H1 (cell line): Measurements from ENCODE around the gene EML4. TPM values are rescaled to one million over a fixed set of nuclear protein-coding genes. Genes with fewer than 3 reads are reported as not detected.

Experiments used
- CTCF ChIA-PET: fragments of 300-600 bp; sonication (Branson Sonifier 250); formaldehyde crosslinking; loops from one replicate; lab custom pipeline; 2021; ENCODE audit not compliant: partially characterized antibody; lab: Charles Lee
- POLR2A ChIA-PET: fragments of 300-600 bp; sonication (Branson Sonifier 250); formaldehyde crosslinking; loops from one replicate; lab custom pipeline; 2021; ENCODE audit warnings: inconsistent platforms; ENCODE audit not compliant: partially characterized antibody; lab: Charles Lee
- DNase-seq, 2 experiments: peaks; one replicate each; pipeline versions ENCODE4 v3.0.0 to v3.0.0-alpha.2; 2010 to 2022; ENCODE audit warnings: low spot score in 2 of 2, low read depth in 1 of 2, mixed read lengths in 1 of 2
- FAIRE-seq: peaks from 2 replicates; lab custom pipeline; 2011; peaks lifted over from hg19 to GRCh38; lab: Jason Lieb, UNC
- H2AFZ ChIP-seq: 2 replicates; pipeline ENCODE4 v1.8.1; 2012; ENCODE audit warnings: low read length, inconsistent platforms
- H2AK5ac ChIP-seq: 2 replicates; pipeline ENCODE4 v1.6.1; 2013; ENCODE audit warnings: low read depth, low read length
- H2BK120ac ChIP-seq: replicated peaks from 2 replicates; pipeline ENCODE3; 2013; ENCODE audit warnings: low read depth, low read length, inconsistent platforms
- H2BK12ac ChIP-seq: 2 replicates; pipeline ENCODE4 v1.6.1; 2013; ENCODE audit warnings: low read depth, low read length
- H2BK15ac ChIP-seq: 2 replicates; pipeline ENCODE4 v1.6.1; 2013; ENCODE audit warnings: low read length
- H2BK20ac ChIP-seq: 2 replicates; pipeline ENCODE4 v1.6.1; 2013; ENCODE audit warnings: low read length
- H2BK5ac ChIP-seq: 2 replicates; pipeline ENCODE4 v1.6.1; 2013; ENCODE audit warnings: low read depth, low read length
- H3K14ac ChIP-seq: 2 replicates; pipeline ENCODE4 v1.6.1; 2013; ENCODE audit warnings: inconsistent platforms; ENCODE audit not compliant: insufficient read length
- H3K18ac ChIP-seq: 2 replicates; pipeline ENCODE4 v1.6.1; 2013; ENCODE audit warnings: low read length; ENCODE audit errors: extremely low read depth
- H3K23ac ChIP-seq: 2 replicates; pipeline ENCODE4 v1.6.1; 2013; ENCODE audit warnings: inconsistent platforms; ENCODE audit not compliant: insufficient read length
- H3K23me2 ChIP-seq: 2 replicates; pipeline ENCODE4 v1.6.1; 2013; ENCODE audit warnings: low read depth, low read length
- H3K27ac ChIP-seq: 2 replicates; pipeline ENCODE4 v1.6.1; 2011; ENCODE audit warnings: low read depth, low read length, inconsistent platforms
- H3K27me3 ChIP-seq, 4 experiments: replicated peaks in 1 of 4; 1 replicate in 1 of 4; 2 replicates in 3 of 4; pipeline versions ENCODE4 v1.6.1 to v1.8.1; 2011 to 2013; ENCODE audit warnings: low read length in 3 of 4, mild to moderate bottlenecking in 3 of 4, inconsistent platforms in 2 of 4, mixed read lengths in 2 of 4, moderate library complexity in 1 of 4; ENCODE audit not compliant: control insufficient read depth in 3 of 4, insufficient read depth in 3 of 4; ENCODE audit errors: extremely low read depth in 1 of 4
- H3K36me3 ChIP-seq, 4 experiments: 2 replicates each; pipeline versions ENCODE4 v1.6.1 to v1.8.1; 2011 to 2013; ENCODE audit warnings: mild to moderate bottlenecking in 4 of 4, low read length in 3 of 4, moderate library complexity in 2 of 4, control low read depth in 1 of 4, inconsistent platforms in 1 of 4; ENCODE audit not compliant: insufficient read depth in 4 of 4, control insufficient read depth in 2 of 4
- H3K4ac ChIP-seq: replicated peaks from 2 replicates; pipeline ENCODE3; 2013; ENCODE audit warnings: low read length, low read depth, mixed read lengths, inconsistent platforms; ENCODE audit not compliant: insufficient read length
- H3K4me1 ChIP-seq, 4 experiments: replicated peaks in 1 of 4; 1 replicate in 1 of 4; 2 replicates in 3 of 4; pipeline versions ENCODE4 v1.6.1 to v1.8.1; 2011 to 2013; ENCODE audit warnings: low read length in 3 of 4, inconsistent platforms in 2 of 4, mixed read lengths in 1 of 4; ENCODE audit not compliant: insufficient read depth in 4 of 4, control insufficient read depth in 3 of 4
- H3K4me2 ChIP-seq, 2 experiments: 2 replicates each; pipeline versions ENCODE4 v1.6.1 to v1.8.1; 2011 to 2013; ENCODE audit warnings: low read depth in 2 of 2, low read length in 2 of 2, control low read depth in 1 of 2, inconsistent platforms in 1 of 2, mild to moderate bottlenecking in 1 of 2; ENCODE audit not compliant: insufficient read depth in 1 of 2
- H3K4me3 ChIP-seq, 4 experiments: fragments of 200-600, 300-600 bp in 1 of 4; sonication (generic), shearing (Covaris generic), sonication (Bioruptor Twin) in 1 of 4; 2 replicates each; pipeline versions ENCODE4 v1.5.1 to v1.8.1; 2011 to 2016; ENCODE audit warnings: low read length in 4 of 4, low read depth in 3 of 4, control low read depth in 2 of 4, inconsistent platforms in 2 of 4, mild to moderate bottlenecking in 2 of 4, mixed read lengths in 1 of 4, moderate library complexity in 1 of 4; ENCODE audit not compliant: insufficient read depth in 2 of 4; ENCODE audit errors: extremely low read depth in 1 of 4
- H3K56ac ChIP-seq: replicated peaks from 2 replicates; pipeline ENCODE3; 2013; ENCODE audit warnings: low read depth, mild to moderate bottlenecking, mixed read lengths, low read length, inconsistent platforms; ENCODE audit not compliant: insufficient read length
- H3K79me1 ChIP-seq: 2 replicates; pipeline ENCODE4 v1.6.1; 2013; ENCODE audit warnings: low read depth, low read length, control low read depth
- H3K79me2 ChIP-seq, 2 experiments: 2 replicates each; pipeline versions ENCODE4 v1.6.1 to v1.8.1; 2012 to 2013; ENCODE audit warnings: low read length in 2 of 2, mild to moderate bottlenecking in 2 of 2, inconsistent platforms in 1 of 2; ENCODE audit not compliant: insufficient read depth in 2 of 2, control insufficient read depth in 1 of 2
- H3K9ac ChIP-seq, 4 experiments: replicated peaks in 1 of 4; 1 replicate in 1 of 4; 2 replicates in 3 of 4; pipeline versions ENCODE4 v1.6.1 to v1.8.1; 2011 to 2013; ENCODE audit warnings: low read depth in 3 of 4, low read length in 3 of 4, control low read depth in 2 of 4, mild to moderate bottlenecking in 2 of 4, moderate library complexity in 2 of 4, inconsistent platforms in 1 of 4; ENCODE audit errors: extremely low read depth in 1 of 4
- H3K9me3 ChIP-seq, 2 experiments: 2 replicates each; pipeline versions ENCODE4 v1.6.1 to v1.8.1; 2012 to 2013; ENCODE audit warnings: mild to moderate bottlenecking in 2 of 2, moderate library complexity in 2 of 2, control low read depth in 1 of 2, inconsistent platforms in 1 of 2, low read depth in 1 of 2, low read length in 1 of 2, mixed read lengths in 1 of 2; ENCODE audit not compliant: insufficient read depth in 2 of 2
- H4K20me1 ChIP-seq, 2 experiments: replicated peaks in 1 of 2; 2 replicates each; pipeline versions ENCODE3 to v1.8.1; 2011 to 2013; ENCODE audit warnings: inconsistent platforms in 2 of 2, low read length in 2 of 2, mild to moderate bottlenecking in 1 of 2; ENCODE audit not compliant: insufficient read depth in 2 of 2, control insufficient read depth in 1 of 2
- H4K5ac ChIP-seq: 2 replicates; pipeline ENCODE4 v1.6.1; 2013; ENCODE audit warnings: low read length, low read depth, mixed read lengths, inconsistent platforms; ENCODE audit not compliant: insufficient read length
- H4K8ac ChIP-seq: 2 replicates; pipeline ENCODE4 v1.8.0; 2013; ENCODE audit warnings: mild to moderate bottlenecking, moderate library complexity, low read length, inconsistent platforms; ENCODE audit not compliant: insufficient read depth; ENCODE audit errors: extremely low read depth
- H4K91ac ChIP-seq: replicated peaks from 2 replicates; pipeline ENCODE3; 2013; ENCODE audit warnings: low read length, mixed read lengths, inconsistent platforms; ENCODE audit not compliant: insufficient read length
- BACH1 ChIP-seq: IDR thresholded peaks from 2 replicates; pipeline ENCODE4 v1.6.1; 2012; ENCODE audit warnings: low read length, improper control_type of control experiment
- CBX5 ChIP-seq: fragments of 300-800, 300-1000 bp; sonication (generic); IDR thresholded peaks from 2 replicates; pipeline ENCODE4 v1.7.1; 2016; ENCODE audit warnings: antibody characterized with exemption, low read length, low read depth
- CHD2 ChIP-seq: IDR thresholded peaks from 2 replicates; pipeline ENCODE4 v1.6.1; 2012; ENCODE audit warnings: low read length, improper control_type of control experiment
- CTCF ChIP-seq, 3 experiments: IDR thresholded peaks; 1 replicate in 2 of 3; 2 replicates in 1 of 3; pipeline versions ENCODE4 v1.5.1 to v1.6.1; 2011; ENCODE audit warnings: low read length in 3 of 3, mild to moderate bottlenecking in 3 of 3, inconsistent platforms in 2 of 3, low read depth in 1 of 3, moderate library complexity in 1 of 3; ENCODE audit not compliant: insufficient read depth in 1 of 3; ENCODE audit errors: control extremely low read depth in 1 of 3
- EP300 ChIP-seq, 2 experiments: IDR thresholded peaks; 1 replicate in 1 of 2; 2 replicates in 1 of 2; pipeline ENCODE4 v1.6.1; 2011 to 2012; ENCODE audit warnings: low read depth in 2 of 2, low read length in 2 of 2, mild to moderate bottlenecking in 2 of 2, borderline replicate concordance in 1 of 2, inconsistent platforms in 1 of 2, moderate library complexity in 1 of 2
- GTF2F1 ChIP-seq: IDR thresholded peaks from 2 replicates; pipeline ENCODE4 v1.6.1; 2012; ENCODE audit warnings: low read depth, low read length, improper control_type of control experiment, borderline replicate concordance
- NANOG ChIP-seq: IDR thresholded peaks from 2 replicates; pipeline ENCODE4 v1.6.1; 2011; ENCODE audit warnings: low read length, low read depth, mild to moderate bottlenecking, inconsistent platforms; ENCODE audit not compliant: insufficient read depth, poor library complexity, severe bottlenecking
- POLR2AphosphoS5 ChIP-seq: IDR thresholded peaks from 2 replicates; pipeline ENCODE4 v1.6.1; 2011; ENCODE audit warnings: low read depth, low read length
- SAP30 ChIP-seq: fragments of 300-600 bp; sonication (generic); IDR thresholded peaks from 2 replicates; pipeline ENCODE4 v1.7.1; 2012; ENCODE audit warnings: low read length, moderate library complexity, mild to moderate bottlenecking, inconsistent platforms; ENCODE audit not compliant: insufficient read depth, insufficient replicate concordance
- SP4 ChIP-seq: IDR thresholded peaks from 2 replicates; pipeline ENCODE4 v1.6.1; 2012; ENCODE audit warnings: low read length, inconsistent platforms
- TEAD4 ChIP-seq: IDR thresholded peaks from 2 replicates; pipeline ENCODE4 v1.6.1; 2012; ENCODE audit warnings: low read depth, low read length, inconsistent platforms, mixed read lengths
- YY1 ChIP-seq: IDR thresholded peaks from 2 replicates; pipeline ENCODE4 v1.6.1; 2011; ENCODE audit warnings: low read depth, mild to moderate bottlenecking, low read length
- WGBS, 2 experiments: shearing (Covaris generic) in 1 of 2; methylation state at CpG; one replicate each; pipeline versions ENCODE4 v1.1.6 to v1.1.7; 2013 to 2015; ENCODE audit warnings: low lambda C conversion rate in 2 of 2, mixed read lengths in 2 of 2, inconsistent platforms in 1 of 2, low coverage in 1 of 2, missing lambda C conversion rate in 1 of 2; ENCODE audit not compliant: insufficient replicate concordance in 2 of 2, insufficient coverage in 1 of 2, insufficient read length in 1 of 2; ENCODE audit errors: extremely low coverage in 1 of 2, missing lambda C conversion rate in 1 of 2; 5-methylcytosine and 5-hydroxymethylcytosine counted together
- polyA plus RNA-seq, 7 experiments: library from polyadenylated mRNA; depleted of rRNA in 3 of 7; stranded (reverse) in 5 of 7; unstranded in 2 of 7; fragments of >200 nt in 5 of 7; fragments of 200-250 nt in 2 of 7; gene quantifications; 1 replicate in 5 of 7; 2 replicates in 1 of 7; 4 replicates in 1 of 7; pipeline versions ENCODE4 v1.2.1 to v1.2.3, GENCODE V29; 2011 to 2013; ENCODE audit warnings: missing spikeins in 2 of 7, mixed read lengths in 2 of 7
- total RNA-seq: library from RNA; stranded (reverse); fragmentation: NEBNext Ultra II Directional; extraction: Animal tissue kit (Norgen Biotek cat#: 25700); gene quantifications from 2 replicates; pipeline ENCODE4 v1.2.1, GENCODE V29; 2021

The EML4 gene
- total and polyA plus RNA-seq, 2 of the 8 experiments (the other 6 are each of a cell fraction or from before 2014, with no cell fraction given): 50.1 to 104 TPM

- Histone ChIP-seq H2AK5ac (no peak overlapping the region), H2BK5ac (no peak overlapping the region), H3K9ac (no peak overlapping the region), H3K9me3 (no peaks in the 10 kb centered on the region), H4K20me1 (no peaks in the 10 kb centered on the region), H3K36me3 (no peaks in the 10 kb centered on the region), H3K14ac (no peak overlapping the region), H3K23me2 (no peaks in the 10 kb centered on the region), H4K91ac (no peak overlapping the region), H4K8ac (no peak overlapping the region), H3K27me3 (no peaks in the 10 kb centered on the region), H3K4me1 (no peaks in the 10 kb centered on the region), H3K27ac (no peak overlapping the region), H3K56ac (no peak overlapping the region), H2BK120ac (no peak overlapping the region), H2BK15ac (no peak overlapping the region), H3K23ac (no peak overlapping the region), H2BK20ac (no peak overlapping the region), H4K5ac (no peak overlapping the region), H2AFZ (no peak overlapping the region), H3K4me3 (no peak overlapping the region), H3K4me2 (no peak overlapping the region), H3K79me1 (no peaks in the 10 kb centered on the region), H3K79me2 (no peaks in the 10 kb centered on the region), H3K18ac (no peak overlapping the region), H2BK12ac (no peak overlapping the region), H3K4ac (no peak overlapping the region)
- POLR2A ChIA-PET: interaction anchor here (1.2 kb wide), 1 partner anchor 11 kb away, joined by 3 read pairs; no protein-coding TSS in a partner anchor
- CTCF ChIA-PET: interaction anchor here (0.6 to 2.0 kb wide), 2 partner anchors 9 to 10 kb away, joined by 3 to 10 read pairs; no protein-coding TSS in a partner anchor
- 82% methylated on average over 6 of the region's 7 CpGs; no CpG with 5 or more reads in 1 of the 2 experiments for WGBS, 2 experiments
- no peak for FAIRE-seq
- DNase-seq: no peak
- TF ChIP-seq EP300 (IDR thresholded peaks at IDR 0.05; ENCODE audit: borderline replicate concordance in 1 of 2, low read depth in 2 of 2, low read length in 2 of 2) (no peak), POLR2AphosphoS5 (no peak), NANOG (no peak), GTF2F1 (no peak), CTCF (IDR thresholded peaks at IDR 0.05; ENCODE audit: control extremely low read depth in 1 of 3, insufficient read depth in 1 of 3, low read depth in 1 of 3, low read length in 3 of 3) (no peak), CBX5 (no peak), CHD2 (no peak), TEAD4 (no peak), BACH1 (no peak), SP4 (no peak), YY1 (no peak), SAP30 (no peak)
Measured at GRCh38 chr2:42376758-42377157, 207.6 kb downstream of the EML4 start.
